Erythroblast (primary cell): ENCODE measurements around the gene LHX3.

Source experiments
- GATA1 ChIP-seq: IDR thresholded peaks from 2 replicates; pipeline ENCODE4 v1.6.1; 2011; ENCODE audit warnings: low read depth, mild to moderate bottlenecking, control low read depth, low read length, moderate library complexity
- POLR2A ChIP-seq: IDR thresholded peaks from 2 replicates; pipeline ENCODE4 v1.6.1; 2011; ENCODE audit warnings: mild to moderate bottlenecking, low read length

DNA sequence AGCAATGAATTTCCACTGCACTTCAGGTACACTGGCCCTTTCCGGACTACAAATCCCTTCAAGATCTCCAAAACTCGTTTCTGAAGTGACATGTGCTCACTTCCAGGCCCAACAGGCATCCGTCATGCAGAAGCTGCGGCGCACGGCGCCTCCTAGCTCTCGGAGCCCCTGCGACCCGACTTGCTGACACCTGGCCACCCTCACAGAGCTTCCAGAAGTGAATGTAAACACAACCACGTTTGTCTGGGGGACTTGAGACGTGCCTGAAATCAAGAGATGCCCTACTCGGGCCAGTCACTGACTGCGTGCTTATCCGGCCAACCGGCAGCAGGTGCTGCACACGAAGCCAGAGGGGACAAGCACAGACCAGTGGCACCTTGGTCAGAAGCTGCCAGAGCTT lies 4.9 kb upstream of the LHX3 start:
- TF ChIP-seq POLR2A = no peak
- TF ChIP-seq GATA1 = no peak
